Measurements from ENCODE around the gene ANO6. TPM values are rescaled to one million over a fixed set of nuclear protein-coding genes. Genes with fewer than 3 reads are reported as not detected.

ANO6 gene
- total RNA-seq, 1 experiment from 2014 or later, result 34.2 TPM

DNA sequence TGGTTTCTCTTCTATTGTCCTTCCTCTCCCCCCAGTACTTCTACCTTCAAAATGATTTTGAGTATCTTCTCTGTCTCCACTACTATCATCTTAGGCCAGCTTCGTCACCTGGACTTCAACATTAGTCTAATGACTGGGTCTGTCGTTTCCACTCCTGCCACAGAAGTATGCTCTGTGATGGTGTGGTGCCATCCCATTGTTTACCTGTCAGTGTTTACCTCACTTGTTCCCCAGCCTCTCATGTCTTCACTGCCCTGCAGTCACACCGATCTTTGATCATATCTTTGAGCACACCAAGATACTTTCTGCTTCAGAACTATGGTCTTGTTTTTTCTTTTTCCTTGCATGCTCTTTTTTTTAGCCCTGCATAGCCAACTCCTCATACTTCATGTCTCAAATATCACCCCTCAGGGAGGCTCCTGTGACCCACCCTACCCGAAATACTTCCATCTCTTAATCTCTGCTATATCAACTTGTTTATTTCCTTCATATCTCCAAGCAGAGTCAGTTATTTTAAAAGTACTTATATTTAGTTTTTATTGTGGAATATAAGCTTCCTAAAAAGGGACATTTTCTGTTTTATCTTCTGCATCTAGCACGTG is 60.4 kb downstream of the ANO6 start:
- CTCF ChIA-PET, result no interaction called here
- H3K27ac Mint-ChIP-seq (ENCODE audit: unreplicated experiment), result no peak overlapping the region
- intact Hi-C loops (cut with micrococcal nuclease; ENCODE audit: unreplicated experiment), result no loop called here
- no TSS peak for BruUV-seq (replicated peaks)
- no peak for DNase-seq
- no peak overlapping the region for H3K4me3 Mint-ChIP-seq (ENCODE audit: low read depth, unreplicated experiment)
- peaks cover 16% of the 10 kb centered on the region for H3K4me1 Mint-ChIP-seq (ENCODE audit: low read depth, unreplicated experiment)
- no peaks in the 10 kb centered on the region for H3K36me3 Mint-ChIP-seq (ENCODE audit: insufficient read depth, unreplicated experiment)
- no peaks in the 10 kb centered on the region for H3K27me3 Mint-ChIP-seq (ENCODE audit: unreplicated experiment)
- H3K9me3 Mint-ChIP-seq (ENCODE audit: low read depth, unreplicated experiment), result no peaks in the 10 kb centered on the region
- TF ChIP-seq, protein P1, sequence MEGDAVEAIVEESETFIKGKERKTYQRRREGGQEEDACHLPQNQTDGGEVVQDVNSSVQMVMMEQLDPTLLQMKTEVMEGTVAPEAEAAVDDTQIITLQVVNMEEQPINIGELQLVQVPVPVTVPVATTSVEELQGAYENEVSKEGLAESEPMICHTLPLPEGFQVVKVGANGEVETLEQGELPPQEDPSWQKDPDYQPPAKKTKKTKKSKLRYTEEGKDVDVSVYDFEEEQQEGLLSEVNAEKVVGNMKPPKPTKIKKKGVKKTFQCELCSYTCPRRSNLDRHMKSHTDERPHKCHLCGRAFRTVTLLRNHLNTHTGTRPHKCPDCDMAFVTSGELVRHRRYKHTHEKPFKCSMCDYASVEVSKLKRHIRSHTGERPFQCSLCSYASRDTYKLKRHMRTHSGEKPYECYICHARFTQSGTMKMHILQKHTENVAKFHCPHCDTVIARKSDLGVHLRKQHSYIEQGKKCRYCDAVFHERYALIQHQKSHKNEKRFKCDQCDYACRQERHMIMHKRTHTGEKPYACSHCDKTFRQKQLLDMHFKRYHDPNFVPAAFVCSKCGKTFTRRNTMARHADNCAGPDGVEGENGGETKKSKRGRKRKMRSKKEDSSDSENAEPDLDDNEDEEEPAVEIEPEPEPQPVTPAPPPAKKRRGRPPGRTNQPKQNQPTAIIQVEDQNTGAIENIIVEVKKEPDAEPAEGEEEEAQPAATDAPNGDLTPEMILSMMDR (IDR thresholded peaks at IDR 0.05; ENCODE audit: unreplicated experiment), result no peak

DNA sequence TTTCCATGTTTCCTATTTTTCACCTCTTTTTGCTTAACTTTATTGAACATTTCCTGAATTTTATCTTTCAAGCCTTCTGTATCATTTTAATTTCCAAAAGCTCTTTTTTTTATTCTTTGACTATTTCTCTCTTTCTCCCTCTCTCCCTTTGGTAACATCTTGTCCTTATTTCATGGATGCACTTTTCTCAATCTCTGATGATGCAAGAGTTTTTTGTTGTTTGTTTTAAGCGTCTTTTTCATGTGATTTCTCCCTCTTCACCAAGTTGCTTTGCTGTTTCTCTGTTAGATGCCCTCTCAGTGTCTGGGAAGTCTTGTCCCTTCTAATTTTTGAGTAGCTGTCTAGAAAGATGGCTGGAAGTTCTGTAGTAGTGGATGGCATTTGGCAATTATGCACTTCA is 62.6 kb downstream of the ANO6 start:
- H3K4me1 Mint-ChIP-seq (ENCODE audit: low read depth, unreplicated experiment), result peaks cover 29% of the 10 kb centered on the region
- intact Hi-C loops (cut with micrococcal nuclease; ENCODE audit: unreplicated experiment), result no loop called here
- CTCF ChIA-PET, result no interaction called here
- no peaks in the 10 kb centered on the region for H3K27me3 Mint-ChIP-seq (ENCODE audit: unreplicated experiment)
- peaks cover 3% of the 10 kb centered on the region for H3K9me3 Mint-ChIP-seq (ENCODE audit: low read depth, unreplicated experiment)
- TF ChIP-seq, protein P1 (IDR thresholded peaks at IDR 0.05; ENCODE audit: unreplicated experiment), result no peak
- no peaks in the 10 kb centered on the region for H3K36me3 Mint-ChIP-seq (ENCODE audit: insufficient read depth, unreplicated experiment)
- H3K4me3 Mint-ChIP-seq (ENCODE audit: low read depth, unreplicated experiment), result no peak overlapping the region
- H3K27ac Mint-ChIP-seq (ENCODE audit: unreplicated experiment), result no peak overlapping the region
- no peak for DNase-seq
- BruUV-seq (replicated peaks), result no TSS peak

DNA sequence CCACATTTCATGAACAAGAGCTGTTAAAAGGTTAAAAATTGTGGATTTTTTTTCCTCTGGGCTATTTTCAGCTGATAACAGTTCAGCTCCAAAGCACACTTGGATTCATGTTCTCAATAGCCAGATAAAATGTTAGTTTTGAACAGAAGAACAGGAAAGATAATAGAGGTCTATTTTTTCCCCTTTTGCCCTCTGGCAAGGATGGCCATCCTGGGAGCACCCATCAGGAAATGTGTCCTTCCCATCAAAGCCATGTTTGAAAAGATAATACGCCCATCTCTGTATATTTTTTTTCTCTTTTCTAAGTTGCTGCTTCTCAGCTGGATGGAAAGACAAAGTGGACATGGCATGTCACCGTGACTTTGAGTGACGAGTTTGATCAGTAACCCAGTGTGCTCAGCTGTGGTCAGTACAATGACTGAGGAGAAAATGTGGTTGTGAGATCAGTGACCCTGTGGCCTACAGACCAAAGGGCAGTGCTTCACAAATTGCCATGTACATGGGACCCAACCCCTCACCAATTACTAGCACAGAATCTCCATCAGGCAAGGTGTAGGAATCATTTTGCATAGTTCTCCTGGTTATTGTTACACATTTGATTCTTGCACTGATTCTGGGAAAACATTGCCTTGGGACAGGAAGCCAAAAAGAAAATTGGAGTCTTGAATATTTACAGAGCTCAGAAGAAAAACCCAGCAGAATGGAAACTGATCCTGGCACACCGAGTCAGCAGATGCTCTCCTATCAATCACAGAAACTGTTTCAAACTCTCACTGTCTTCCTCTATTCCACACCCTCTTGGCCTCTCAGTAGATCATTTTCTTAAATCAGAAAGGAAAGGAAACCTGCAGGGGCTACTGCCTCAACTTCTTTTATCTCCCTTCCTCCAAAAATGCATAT is 64.3 kb downstream of the ANO6 start:
- peaks cover 3% of the 10 kb centered on the region for H3K9me3 Mint-ChIP-seq (ENCODE audit: low read depth, unreplicated experiment)
- TF ChIP-seq, protein P1 (IDR thresholded peaks at IDR 0.05; ENCODE audit: unreplicated experiment), result no peak
- H3K4me1 Mint-ChIP-seq (ENCODE audit: low read depth, unreplicated experiment), result peaks cover 47% of the 10 kb centered on the region
- BruUV-seq (replicated peaks), result no TSS peak
- no peaks in the 10 kb centered on the region for H3K36me3 Mint-ChIP-seq (ENCODE audit: insufficient read depth, unreplicated experiment)
- H3K4me3 Mint-ChIP-seq (ENCODE audit: low read depth, unreplicated experiment), result no peak overlapping the region
- CTCF ChIA-PET, result no interaction called here
- intact Hi-C loops (cut with micrococcal nuclease; ENCODE audit: unreplicated experiment), result loop anchor here (5.0 kb wide), 1 partner anchor 97 kb away; no protein-coding TSS in a partner anchor
- no peak for DNase-seq
- H3K27ac Mint-ChIP-seq (ENCODE audit: unreplicated experiment), result peak overlapping the region; percentile 42
- H3K27me3 Mint-ChIP-seq (ENCODE audit: unreplicated experiment), result no peaks in the 10 kb centered on the region

DNA sequence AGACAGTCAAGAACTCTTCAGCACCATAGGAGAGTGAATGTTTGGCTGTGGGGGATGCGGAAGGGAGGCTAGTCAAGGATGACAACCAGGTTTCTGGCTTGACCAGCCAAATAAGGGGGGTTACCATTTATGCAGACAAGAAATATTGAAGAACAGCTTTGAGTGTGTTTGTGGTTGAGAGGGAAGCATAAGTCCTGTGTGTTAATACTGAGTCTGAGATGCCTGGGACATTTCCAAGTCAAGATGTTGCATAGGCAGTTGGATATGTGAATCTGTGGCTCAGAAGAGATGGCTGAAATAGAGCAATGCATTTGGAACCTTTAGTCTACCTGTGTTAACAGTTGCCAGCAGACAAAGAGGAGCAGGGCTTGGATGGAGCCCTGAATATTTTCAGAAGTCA is 66.1 kb downstream of the ANO6 start:
- CTCF ChIA-PET, result no interaction called here
- TF ChIP-seq, protein P1 (IDR thresholded peaks at IDR 0.05; ENCODE audit: unreplicated experiment), result no peak
- DNase-seq, result no peak
- H3K4me1 Mint-ChIP-seq (ENCODE audit: low read depth, unreplicated experiment), result peaks cover 50% of the 10 kb centered on the region
- intact Hi-C loops (cut with micrococcal nuclease; ENCODE audit: unreplicated experiment), result loop anchor here (5.0 kb wide), 1 partner anchor 95 kb away; no protein-coding TSS in a partner anchor
- no TSS peak for BruUV-seq (replicated peaks)
- peaks cover 3% of the 10 kb centered on the region for H3K9me3 Mint-ChIP-seq (ENCODE audit: low read depth, unreplicated experiment)
- H3K27me3 Mint-ChIP-seq (ENCODE audit: unreplicated experiment), result no peaks in the 10 kb centered on the region
- no peak overlapping the region for H3K4me3 Mint-ChIP-seq (ENCODE audit: low read depth, unreplicated experiment)
- H3K27ac Mint-ChIP-seq (ENCODE audit: unreplicated experiment), result no peak overlapping the region
- no peaks in the 10 kb centered on the region for H3K36me3 Mint-ChIP-seq (ENCODE audit: insufficient read depth, unreplicated experiment)
